Activated CD4-positive, alpha-beta memory T cell treated with anti-CD3 and anti-CD28 coated beads for 36 hours (primary cell): ENCODE results near the gene GPRIN3. TPM values are rescaled to one million over a fixed set of nuclear protein-coding genes. Genes with fewer than 3 reads are reported as not detected.
A peak's percentile ranks its signal among the peaks of the same experiment; 100 is the strongest.

Experiments used
- CTCF ChIA-PET: fragments of 350-600 bp; sonication (Branson Sonifier 250); formaldehyde crosslinking; loops from one replicate; lab custom pipeline; 2021; ENCODE audit warnings: antibody characterized with exemption, inconsistent platforms; lab: Charles Lee
- POLR2A ChIA-PET: fragments of 350-600 bp; sonication (Branson Sonifier 250); formaldehyde crosslinking; loops from one replicate; lab custom pipeline; 2021; ENCODE audit warnings: antibody characterized with exemption; lab: Charles Lee
- DNase-seq: peaks from one replicate; pipeline ENCODE4 v3.0.0-alpha.2; 2020
- H3K27ac Mint-ChIP-seq: one replicate; pipeline ENCODE4 v1.8.0; 2021; ENCODE audit warnings: mixed read lengths
- H3K27me3 Mint-ChIP-seq: one replicate; pipeline ENCODE4 v1.8.0; 2021; ENCODE audit warnings: mixed read lengths
- H3K36me3 Mint-ChIP-seq: one replicate; pipeline ENCODE4 v1.8.0; 2021; ENCODE audit warnings: mixed read lengths
- H3K4me1 Mint-ChIP-seq: one replicate; pipeline ENCODE4 v1.8.0; 2021; ENCODE audit warnings: low read depth, mixed read lengths
- H3K4me3 Mint-ChIP-seq: one replicate; pipeline ENCODE4 v1.8.0; 2021; ENCODE audit warnings: mild to moderate bottlenecking, mixed read lengths
- H3K9me3 Mint-ChIP-seq: one replicate; pipeline ENCODE4 v1.8.0; 2021; ENCODE audit warnings: mixed read lengths
- intact Hi-C: fragments of 100-400 bp; cut with micrococcal nuclease; formaldehyde crosslinking; loops from one replicate; pipeline ENCODE4 v1.15.1; 2023
- total RNA-seq, 2 experiments: library from RNA; stranded (reverse); gene quantifications; one replicate each; pipeline ENCODE4 v1.2.3, GENCODE V29; 2021

GPRIN3 gene
- total RNA-seq = 10 to 100 TPM; 20.0 to 22.7 TPM

DNA sequence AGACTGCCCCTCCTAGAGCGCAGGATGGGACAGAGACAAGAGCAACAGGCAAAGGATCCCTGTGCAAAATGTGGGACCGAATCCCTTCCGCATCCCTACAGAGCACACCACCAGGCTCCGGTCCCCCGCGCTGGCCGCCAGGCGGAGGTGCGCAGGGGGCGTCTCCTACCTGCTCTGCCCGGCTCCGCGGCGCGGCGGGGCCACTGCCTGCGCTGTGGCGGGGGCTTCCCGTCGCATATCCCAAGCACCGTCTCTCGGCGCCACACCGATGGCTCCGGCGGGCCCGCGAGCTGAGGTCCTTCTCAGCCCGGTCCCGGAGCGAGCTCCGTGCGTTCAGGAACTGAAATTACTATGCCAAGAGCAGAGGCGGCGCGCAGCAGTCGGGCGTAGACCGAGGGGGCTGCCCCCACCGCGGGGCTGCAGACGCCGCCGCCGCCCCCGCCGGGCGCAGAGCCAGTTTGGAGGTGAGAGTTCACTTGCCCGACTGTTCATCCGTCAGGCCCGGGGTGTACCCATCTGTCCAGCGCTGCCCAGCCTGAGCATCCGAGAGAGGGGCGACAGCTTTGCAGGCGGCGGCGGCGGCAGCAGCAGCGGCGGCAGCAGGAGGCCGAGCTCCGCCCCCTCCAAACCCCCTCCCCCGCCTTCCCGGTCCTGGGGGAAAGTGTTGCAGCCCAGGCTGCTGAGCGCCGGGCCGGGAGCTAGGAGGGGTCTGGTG is at the start of gene GPRIN3:
Gene GPRIN3 (minus strand): TSS at position 355 of the 715 bp plus-strand sequence. CDS start 57,690 bp downstream, outside the sequence.
- H3K27ac Mint-ChIP-seq = peak within 1 kb of the TSS; percentile 83
- H3K27me3 Mint-ChIP-seq = no peaks in the 10 kb centered on the region
- peaks cover 9% of the 10 kb centered on the region for H3K36me3 Mint-ChIP-seq
- peak within 1 kb of the TSS; percentile 89 for H3K4me3 Mint-ChIP-seq
- no peaks in the 10 kb centered on the region for H3K9me3 Mint-ChIP-seq
- DNase-seq = peak; percentile 81
- ChIA-PET POLR2A (interaction anchor here (0.9 to 2.0 kb wide), 6 partner anchors 9 to 59 kb away, joined by 3 to 27 read pairs (median 10); no protein-coding TSS in a partner anchor), CTCF (interaction anchor here (0.6 to 2.4 kb wide), 7 partner anchors 9 to 81 kb away, joined by 3 to 9 read pairs (median 6); no protein-coding TSS in a partner anchor)
- peaks cover 62% of the 10 kb centered on the region for H3K4me1 Mint-ChIP-seq
- intact Hi-C loops = loop anchor here (1.0 to 10.0 kb wide), 4 partner anchors 10 to 783 kb away; partner anchors contain the start of gene PYURF

DNA sequence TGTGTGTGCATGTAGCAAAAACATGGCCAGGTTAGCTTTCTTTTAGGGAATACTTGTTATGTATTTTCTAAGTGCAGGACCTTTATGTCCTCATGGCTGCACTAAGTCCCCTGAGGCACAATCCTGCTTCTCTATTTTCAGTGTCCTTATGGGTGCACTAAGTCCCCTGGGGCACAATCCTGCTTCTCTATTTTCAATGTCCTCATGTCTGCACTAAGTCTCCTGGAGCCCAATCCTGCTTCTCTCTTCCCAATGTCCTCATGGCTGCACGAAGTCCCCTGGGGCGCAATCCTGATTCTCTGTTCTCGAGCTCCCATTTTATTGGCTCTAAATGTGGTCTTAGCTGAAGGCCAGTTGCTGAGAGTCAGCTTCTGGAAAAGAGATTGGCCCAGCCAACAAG is 49.7 kb upstream of the GPRIN3 start:
- Mint-ChIP-seq H3K27ac (no peak overlapping the region), H3K4me3 (no peak overlapping the region), H3K9me3 (no peaks in the 10 kb centered on the region), H3K36me3 (no peaks in the 10 kb centered on the region), H3K4me1 (no peaks in the 10 kb centered on the region), H3K27me3 (peaks cover 5% of the 10 kb centered on the region)
- no peak for DNase-seq
- POLR2A ChIA-PET = no interaction called here
- intact Hi-C loops = no loop called here
- CTCF ChIA-PET = no interaction called here

DNA sequence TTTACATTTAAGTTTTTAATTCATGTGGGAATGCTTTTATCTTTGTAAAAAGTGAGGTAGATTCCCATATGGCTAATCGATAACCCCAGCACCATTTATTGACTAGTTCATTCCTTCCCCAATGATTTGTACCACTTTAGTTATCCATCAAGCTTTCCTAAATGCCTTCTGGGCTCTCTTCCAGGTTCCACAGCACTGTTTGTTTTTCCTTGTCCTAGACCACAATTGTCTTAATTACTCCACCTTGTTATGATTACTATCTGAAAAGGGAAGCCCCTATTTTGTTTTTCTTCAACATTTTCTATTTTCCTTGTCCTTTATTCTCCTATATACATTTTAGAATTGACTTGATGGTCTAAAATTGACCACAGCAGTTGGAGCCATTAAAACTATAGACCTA is 48.5 kb upstream of the GPRIN3 start:
- CTCF ChIA-PET = no interaction called here
- H3K27ac Mint-ChIP-seq = no peak overlapping the region
- peaks cover 5% of the 10 kb centered on the region for H3K27me3 Mint-ChIP-seq
- no peaks in the 10 kb centered on the region for H3K36me3 Mint-ChIP-seq
- no peaks in the 10 kb centered on the region for H3K9me3 Mint-ChIP-seq
- POLR2A ChIA-PET = no interaction called here
- H3K4me3 Mint-ChIP-seq = no peak overlapping the region
- no peak for DNase-seq
- intact Hi-C loops = no loop called here
- H3K4me1 Mint-ChIP-seq = no peaks in the 10 kb centered on the region

DNA sequence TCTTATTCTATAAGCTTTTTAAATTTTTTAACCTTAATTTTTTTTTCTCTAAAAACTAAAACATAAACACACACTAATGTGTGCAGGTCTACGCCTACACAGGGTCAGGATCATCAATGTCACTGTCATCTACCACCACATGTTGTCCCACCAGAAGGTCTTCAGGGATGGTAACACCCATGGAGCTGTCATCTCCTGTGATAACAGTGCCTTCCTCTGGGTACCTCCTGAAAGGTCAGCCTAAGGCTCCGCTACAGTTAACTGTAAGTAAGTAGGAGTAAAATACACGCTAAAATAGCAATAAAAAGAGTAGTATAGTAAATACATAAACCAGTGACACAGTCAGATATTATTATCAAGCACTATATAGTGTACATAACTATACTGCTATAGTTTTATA is 45.9 kb upstream of the GPRIN3 start:
- H3K27ac Mint-ChIP-seq = no peak overlapping the region
- peaks cover 2% of the 10 kb centered on the region for H3K9me3 Mint-ChIP-seq
- no peak for DNase-seq
- CTCF ChIA-PET = interaction anchor here (1.4 kb wide), 1 partner anchor 98 kb away, joined by 6 read pairs; no protein-coding TSS in a partner anchor
- H3K36me3 Mint-ChIP-seq = no peaks in the 10 kb centered on the region
- no peaks in the 10 kb centered on the region for H3K4me1 Mint-ChIP-seq
- intact Hi-C loops = no loop called here
- POLR2A ChIA-PET = no interaction called here
- no peak overlapping the region for H3K4me3 Mint-ChIP-seq
- peaks cover 5% of the 10 kb centered on the region for H3K27me3 Mint-ChIP-seq

DNA sequence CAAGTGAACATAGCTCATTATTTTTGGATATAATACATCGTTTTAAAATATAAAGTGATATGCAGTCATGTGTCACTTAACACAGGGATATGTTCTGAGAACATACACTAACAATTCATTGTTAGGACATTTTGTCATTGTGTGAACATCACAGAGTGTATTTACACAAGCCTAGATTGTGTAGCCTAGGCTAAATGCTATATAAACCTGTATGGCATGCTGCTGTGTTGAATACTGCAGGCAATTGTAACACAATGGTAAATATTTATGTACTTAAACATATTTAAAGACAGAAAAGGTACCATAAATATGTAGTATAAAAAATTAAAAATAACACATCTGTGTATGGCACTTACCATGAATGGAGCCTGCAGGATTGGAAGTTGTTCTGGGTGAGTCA is 44.9 kb upstream of the GPRIN3 start:
- H3K4me3 Mint-ChIP-seq = no peak overlapping the region
- POLR2A ChIA-PET = no interaction called here
- H3K27ac Mint-ChIP-seq = no peak overlapping the region
- intact Hi-C loops = no loop called here
- CTCF ChIA-PET = interaction anchor here (1.4 kb wide), 1 partner anchor 97 kb away, joined by 6 read pairs; no protein-coding TSS in a partner anchor
- H3K36me3 Mint-ChIP-seq = peaks cover 4% of the 10 kb centered on the region
- peaks cover 5% of the 10 kb centered on the region for H3K27me3 Mint-ChIP-seq
- H3K9me3 Mint-ChIP-seq = peaks cover 10% of the 10 kb centered on the region
- no peaks in the 10 kb centered on the region for H3K4me1 Mint-ChIP-seq
- DNase-seq = no peak

DNA sequence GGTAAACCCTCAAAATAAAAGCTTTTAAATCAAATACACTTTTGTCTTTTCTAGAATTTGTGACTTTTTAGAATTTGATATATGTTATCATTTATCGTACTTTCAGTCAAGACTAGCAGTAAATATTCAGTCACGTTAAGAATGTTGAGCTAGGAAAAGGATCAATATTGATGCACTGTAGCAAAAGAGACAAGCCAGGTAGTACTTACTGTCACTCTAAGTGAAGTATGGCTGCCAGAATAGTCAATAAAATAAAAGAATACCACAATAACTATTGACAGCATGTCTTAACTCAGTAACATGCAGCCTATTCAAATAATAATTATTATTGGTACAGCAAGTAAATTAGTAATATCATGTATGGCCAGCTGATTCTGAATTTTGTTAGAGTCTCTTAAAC is 43.6 kb upstream of the GPRIN3 start:
- no peak for DNase-seq
- H3K27me3 Mint-ChIP-seq = no peaks in the 10 kb centered on the region
- ChIA-PET CTCF (interaction anchor here (0.5 kb wide), 1 partner anchor 110 kb away, joined by 3 read pairs; no protein-coding TSS in a partner anchor), POLR2A (no interaction called here)
- no peak overlapping the region for H3K27ac Mint-ChIP-seq
- H3K4me1 Mint-ChIP-seq = no peaks in the 10 kb centered on the region
- H3K9me3 Mint-ChIP-seq = peaks cover 17% of the 10 kb centered on the region
- H3K36me3 Mint-ChIP-seq = peaks cover 4% of the 10 kb centered on the region
- intact Hi-C loops = no loop called here
- no peak overlapping the region for H3K4me3 Mint-ChIP-seq

DNA sequence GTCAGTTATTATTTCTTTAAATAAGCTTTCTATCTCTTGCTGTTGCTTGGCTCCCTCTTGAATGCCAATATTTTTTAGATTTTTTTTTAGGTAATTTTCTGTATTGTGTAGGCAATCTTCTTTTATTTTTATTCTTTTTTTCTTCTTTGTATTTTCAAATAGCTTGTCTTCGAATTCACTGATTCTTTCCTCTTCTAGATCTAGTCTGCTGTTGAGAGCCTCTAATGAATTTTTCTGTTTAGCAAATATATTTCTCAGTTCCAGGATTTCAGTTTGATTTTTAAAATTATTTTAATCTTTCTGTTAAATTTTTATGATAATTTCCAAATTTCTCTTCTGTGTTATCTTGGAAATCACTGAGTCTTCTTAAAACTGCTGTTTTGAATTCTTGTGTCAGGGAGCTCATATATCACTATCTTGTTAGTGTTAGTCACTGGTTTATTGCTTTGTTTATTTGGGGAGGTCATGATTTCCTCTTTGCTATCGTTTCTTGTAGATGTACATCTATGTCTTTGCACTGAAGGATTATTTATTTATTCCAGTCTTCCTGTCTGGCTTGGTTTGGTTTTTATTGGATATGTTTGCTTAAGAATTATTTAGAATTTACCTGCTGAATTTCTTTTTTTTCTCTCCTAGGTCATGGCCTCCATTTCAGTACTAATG is 39.9 kb upstream of the GPRIN3 start:
- POLR2A ChIA-PET = no interaction called here
- CTCF ChIA-PET = no interaction called here
- Mint-ChIP-seq H3K36me3 (peaks cover 4% of the 10 kb centered on the region), H3K9me3 (peaks cover 17% of the 10 kb centered on the region), H3K27me3 (no peaks in the 10 kb centered on the region), H3K27ac (no peak overlapping the region), H3K4me3 (no peak overlapping the region), H3K4me1 (no peaks in the 10 kb centered on the region)
- intact Hi-C loops = no loop called here
- no peak for DNase-seq

DNA sequence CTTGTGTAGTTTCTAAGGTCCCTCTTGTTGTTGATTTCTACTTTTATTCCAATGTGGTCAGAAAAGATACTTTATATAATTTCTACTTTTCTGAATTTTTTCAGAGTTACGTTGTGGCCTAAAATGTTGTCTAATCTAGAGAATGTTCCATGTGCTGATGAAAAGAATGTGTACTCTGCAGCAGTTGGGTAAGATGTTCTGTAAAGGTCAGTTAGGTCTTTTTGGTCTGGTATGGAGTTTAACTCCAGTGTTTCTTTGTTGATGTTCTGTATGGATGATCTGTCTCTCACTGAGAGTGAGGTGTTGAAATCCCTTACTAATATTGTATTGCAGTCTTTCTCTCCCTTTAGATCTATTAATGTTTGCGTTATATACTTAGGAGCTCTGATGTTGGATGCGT is 37.0 kb upstream of the GPRIN3 start:
- Mint-ChIP-seq H3K9me3 (peaks cover 14% of the 10 kb centered on the region), H3K4me1 (no peaks in the 10 kb centered on the region), H3K27ac (no peak overlapping the region), H3K4me3 (no peak overlapping the region), H3K36me3 (peaks cover 4% of the 10 kb centered on the region), H3K27me3 (no peaks in the 10 kb centered on the region)
- DNase-seq = no peak
- CTCF ChIA-PET = no interaction called here
- POLR2A ChIA-PET = no interaction called here
- intact Hi-C loops = no loop called here

DNA sequence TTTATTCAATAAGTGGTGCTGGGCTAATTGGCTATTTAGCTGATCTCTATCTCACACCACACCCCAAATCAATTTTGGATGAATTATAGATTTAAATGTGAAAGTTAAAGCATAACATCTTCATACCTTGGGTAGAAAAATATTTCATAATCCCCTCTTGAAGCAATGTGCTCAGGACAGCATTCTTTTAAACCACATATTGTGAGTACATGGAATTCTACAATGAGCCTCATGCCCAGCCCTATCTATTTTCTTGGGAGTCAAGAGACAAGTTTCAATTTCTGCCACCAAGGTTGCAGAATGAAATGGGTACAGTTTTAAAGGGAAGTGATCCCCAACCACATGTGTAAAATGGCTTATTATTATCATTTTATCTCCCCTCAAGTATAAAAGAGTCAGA is 30.6 kb upstream of the GPRIN3 start:
- Mint-ChIP-seq H3K36me3 (no peaks in the 10 kb centered on the region), H3K4me1 (peaks cover 12% of the 10 kb centered on the region), H3K27me3 (no peaks in the 10 kb centered on the region), H3K27ac (no peak overlapping the region), H3K9me3 (no peaks in the 10 kb centered on the region), H3K4me3 (no peak overlapping the region)
- CTCF ChIA-PET = no interaction called here
- intact Hi-C loops = no loop called here
- no peak for DNase-seq
- POLR2A ChIA-PET = no interaction called here

DNA sequence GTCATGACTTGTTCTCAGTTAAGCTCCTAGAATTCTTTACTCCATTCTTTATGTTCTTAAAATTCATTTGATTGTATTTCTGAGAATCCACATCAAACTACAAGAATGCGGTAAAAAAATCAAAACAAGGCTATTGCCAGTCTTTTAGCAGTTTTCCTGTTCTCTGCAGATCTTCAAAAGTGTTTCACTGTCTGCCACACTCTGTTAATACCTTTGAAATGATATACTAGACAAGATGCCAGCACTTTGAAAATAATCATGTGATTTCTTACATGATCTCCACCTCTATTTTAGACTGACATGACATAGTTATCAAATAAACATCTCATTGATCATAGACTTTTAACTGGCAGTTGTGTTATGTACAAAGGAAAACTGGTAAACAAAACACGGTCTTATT is 30.1 kb upstream of the GPRIN3 start:
- CTCF ChIA-PET = no interaction called here
- no peak for DNase-seq

DNA sequence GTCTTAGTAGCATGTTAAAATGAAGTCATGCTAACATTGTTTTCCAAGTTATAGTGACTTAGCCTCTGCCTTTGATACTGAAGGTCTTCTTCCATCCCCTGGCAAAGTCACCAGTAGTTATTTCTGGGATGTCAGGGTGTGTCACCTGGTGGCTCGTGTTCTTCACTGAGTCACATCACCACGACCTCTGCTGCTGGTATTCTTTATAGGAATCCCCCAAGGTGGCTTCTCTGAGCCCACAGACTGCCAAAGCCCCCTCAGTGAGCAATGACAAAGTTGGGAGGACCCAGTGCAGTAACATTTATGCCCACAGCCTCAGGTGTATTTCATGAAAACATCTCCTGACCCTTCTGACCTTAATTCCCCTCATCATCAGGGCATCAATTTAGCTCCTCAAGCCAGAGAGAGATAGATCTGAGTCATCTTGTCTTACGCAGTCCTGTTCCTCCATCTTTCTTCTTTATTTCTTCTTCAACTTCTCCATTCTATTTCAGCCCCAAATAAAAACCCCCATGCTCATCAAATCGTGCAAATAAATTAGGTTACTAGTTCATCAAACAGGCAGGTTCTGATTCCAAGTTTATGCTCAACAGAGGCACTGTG is 29.3 kb upstream of the GPRIN3 start:
- peak; percentile 16 for DNase-seq
- no peak overlapping the region for H3K4me3 Mint-ChIP-seq
- peaks cover 12% of the 10 kb centered on the region for H3K4me1 Mint-ChIP-seq
- intact Hi-C loops = no loop called here
- H3K27ac Mint-ChIP-seq = no peak overlapping the region
- no peaks in the 10 kb centered on the region for H3K9me3 Mint-ChIP-seq
- ChIA-PET CTCF (no interaction called here), POLR2A (no interaction called here)
- no peaks in the 10 kb centered on the region for H3K27me3 Mint-ChIP-seq
- no peaks in the 10 kb centered on the region for H3K36me3 Mint-ChIP-seq

More for the DNA sequence above, 30.1 kb upstream of the GPRIN3 start:
- no peak overlapping the region for H3K27ac Mint-ChIP-seq
- no peak overlapping the region for H3K4me3 Mint-ChIP-seq
- H3K9me3 Mint-ChIP-seq = no peaks in the 10 kb centered on the region
- H3K36me3 Mint-ChIP-seq = no peaks in the 10 kb centered on the region
- POLR2A ChIA-PET = no interaction called here
- no peaks in the 10 kb centered on the region for H3K27me3 Mint-ChIP-seq
- intact Hi-C loops = no loop called here
- H3K4me1 Mint-ChIP-seq = peaks cover 12% of the 10 kb centered on the region

DNA sequence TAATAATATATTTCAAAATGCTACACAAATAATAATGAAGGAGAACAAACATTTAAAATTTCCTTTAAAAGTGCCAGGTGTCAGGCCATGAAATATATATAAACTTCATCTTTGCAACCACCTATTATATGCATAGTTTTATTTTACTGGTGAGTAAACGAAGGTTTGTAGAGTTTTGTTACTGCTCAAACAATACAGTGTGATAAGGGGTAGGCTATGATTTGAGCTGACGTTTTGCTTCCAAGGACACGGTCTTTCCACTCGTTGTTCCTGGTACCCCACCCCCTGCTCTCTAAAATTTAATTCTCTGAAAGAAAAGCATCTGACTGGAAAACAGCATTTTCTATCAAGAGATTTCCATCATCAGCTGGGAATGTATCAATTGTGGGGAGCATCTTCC is 27.2 kb upstream of the GPRIN3 start:
- peaks cover 14% of the 10 kb centered on the region for H3K4me1 Mint-ChIP-seq
- ChIA-PET POLR2A (no interaction called here), CTCF (interaction anchor here (1.5 kb wide), 1 partner anchor 108 kb away, joined by 4 read pairs; no protein-coding TSS in a partner anchor)
- no peaks in the 10 kb centered on the region for H3K27me3 Mint-ChIP-seq
- intact Hi-C loops = no loop called here
- H3K4me3 Mint-ChIP-seq = no peak overlapping the region
- H3K27ac Mint-ChIP-seq = no peak overlapping the region
- DNase-seq = no peak
- no peaks in the 10 kb centered on the region for H3K36me3 Mint-ChIP-seq
- H3K9me3 Mint-ChIP-seq = no peaks in the 10 kb centered on the region
